SW 1271 (cell line): Measurements from ENCODE around the gene DOCK3.
A peak's percentile ranks its signal among the peaks of the same experiment; 100 is the strongest.
"Not testable (repeated sequence)": the region's sequence is repeated elsewhere in the genome, so short reads cannot be mapped to it uniquely, and the experiment has no call there.

ENCODE experiments used
- DNase-seq, 2 experiments: peaks; one replicate each; lab custom pipeline; 2025; lab: John Stamatoyannopoulos, UW

The DOCK3 gene

DNA sequence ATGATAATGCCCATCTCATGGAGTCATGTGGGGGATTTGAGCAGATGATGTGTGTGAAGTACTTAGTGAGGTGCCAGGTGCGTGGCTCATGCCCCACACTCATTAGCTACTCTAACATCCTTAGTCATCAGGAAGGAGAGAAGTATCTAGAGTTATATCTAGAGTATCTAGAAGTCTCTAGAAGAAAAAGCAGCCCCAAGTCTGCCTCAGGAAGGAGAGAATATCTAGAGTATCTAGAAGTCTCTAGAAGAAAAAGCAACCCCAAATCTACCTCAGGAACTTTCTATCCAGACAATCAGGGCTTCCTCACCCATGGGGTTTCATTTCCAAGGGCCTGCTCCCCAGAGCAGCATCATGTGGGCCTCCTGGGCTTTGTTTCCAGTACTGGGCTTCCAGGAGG is 24.7 kb upstream of the DOCK3 start:
- DNase-seq: no peak

- DNase-seq: no peak
Measured at GRCh38 chr3:50651445-50651844, 23.3 kb upstream of the DOCK3 start.

- no peak for DNase-seq
Measured at GRCh38 chr3:50651920-50652529, 22.7 kb upstream of the DOCK3 start.

GRCh38 chr3:50652709-50653108 is 22.0 kb upstream of the DOCK3 start:
- peak in 1 of 2 experiments; percentile 12 for DNase-seq

DNA sequence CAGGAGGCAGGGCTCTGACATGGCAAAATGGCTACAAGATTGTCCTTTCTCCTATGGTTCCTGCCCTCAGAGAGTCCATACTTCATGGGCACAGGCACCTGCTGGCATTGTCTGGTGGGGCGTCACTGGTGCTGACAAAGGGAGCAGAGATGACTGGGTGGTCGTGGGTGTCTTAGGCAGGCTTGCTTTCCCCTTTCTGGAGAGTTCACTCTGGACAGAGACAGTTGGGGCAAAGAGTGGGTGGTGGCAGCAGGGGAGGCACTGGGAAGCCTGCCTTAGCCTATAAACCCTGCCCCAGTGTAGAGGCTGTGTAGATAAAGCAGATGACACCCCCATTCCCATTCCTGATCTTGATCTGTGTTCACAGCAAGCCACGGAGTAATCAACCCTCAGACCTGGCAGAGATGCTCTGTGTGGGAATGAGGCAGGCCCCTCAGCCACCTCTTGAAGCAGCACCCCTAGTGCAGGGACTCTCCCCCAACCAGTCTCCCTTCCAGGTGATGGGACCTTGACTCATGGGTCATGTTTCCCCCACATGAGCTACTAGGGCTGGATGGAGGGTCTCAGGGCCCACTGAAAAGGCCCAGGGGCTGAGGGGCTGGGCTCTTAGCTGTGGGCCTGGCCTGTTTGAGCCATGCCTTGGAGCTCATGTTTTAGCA is 20.7 kb upstream of the DOCK3 start:
- no peak for DNase-seq

- DNase-seq: no peak
Measured at GRCh38 chr3:50655009-50655830, 19.5 kb upstream of the DOCK3 start.

- DNase-seq: no peak
Measured at GRCh38 chr3:50656417-50657195, 18.1 kb upstream of the DOCK3 start.

DNA sequence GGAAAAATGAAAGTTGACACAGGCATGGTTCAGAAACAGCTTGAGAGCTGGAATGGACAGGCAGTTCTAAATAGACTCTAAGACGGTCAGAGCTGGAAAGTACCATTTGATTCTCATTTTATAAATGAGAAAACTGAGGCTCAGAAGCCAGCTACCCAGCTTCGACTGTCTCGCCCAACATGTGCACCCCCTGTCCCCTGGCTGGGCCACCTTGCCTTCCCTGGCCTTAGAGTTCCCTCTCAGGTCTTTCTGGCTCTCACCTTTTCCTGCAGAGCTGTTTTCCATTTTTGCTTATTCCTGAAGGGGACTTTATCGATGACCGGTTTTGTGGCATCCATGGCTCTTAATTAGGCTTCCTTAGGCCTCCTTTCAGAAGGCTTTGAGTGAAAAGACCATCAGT is 17.3 kb upstream of the DOCK3 start:
- no peak for DNase-seq

GRCh38 chr3:50657816-50658215 is 16.9 kb upstream of the DOCK3 start:
- no peak for DNase-seq

DNA sequence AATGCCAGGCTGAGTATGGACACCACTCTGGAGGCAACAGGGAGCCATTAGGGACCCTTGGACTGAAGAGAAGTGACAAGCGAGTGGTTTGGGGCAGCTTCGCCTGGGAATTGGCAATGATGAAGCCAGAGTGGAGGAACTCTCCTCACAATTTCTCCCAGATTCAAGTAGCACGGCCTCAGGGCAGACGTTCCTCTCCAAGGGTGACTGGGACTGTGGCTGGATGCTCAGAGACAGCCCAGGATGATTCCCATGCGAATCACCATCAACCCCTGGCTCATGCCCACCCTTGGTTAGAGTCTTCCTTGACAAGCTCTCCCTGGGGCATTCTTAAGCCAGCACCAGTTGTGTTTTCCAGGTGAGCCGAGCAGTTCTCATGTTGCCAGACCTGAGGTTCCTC is 16.3 kb upstream of the DOCK3 start:
- no peak for DNase-seq

GRCh38 chr3:50658831-50659230 is 15.9 kb upstream of the DOCK3 start:
- DNase-seq: no peak

DNA sequence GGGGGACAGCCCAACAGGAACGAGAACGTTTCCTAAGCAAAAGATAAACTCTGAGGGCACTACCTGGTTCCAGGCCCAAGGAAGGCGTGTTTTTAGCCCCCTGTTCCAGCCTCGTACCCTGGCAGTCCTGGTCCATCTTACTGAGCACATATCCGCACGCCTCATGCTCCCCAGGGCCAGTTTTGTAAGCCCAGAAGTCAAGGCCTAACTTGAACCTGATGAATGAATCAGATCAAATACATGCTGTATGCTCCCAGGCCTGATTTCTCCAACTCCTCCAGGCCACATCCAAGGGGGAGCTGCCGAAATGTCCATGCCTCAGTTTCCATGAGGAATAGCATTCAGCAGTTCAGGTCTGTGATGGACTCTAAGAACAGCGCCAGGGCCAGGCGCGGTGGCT is 14.3 kb upstream of the DOCK3 start:
- no peak for DNase-seq

DNA sequence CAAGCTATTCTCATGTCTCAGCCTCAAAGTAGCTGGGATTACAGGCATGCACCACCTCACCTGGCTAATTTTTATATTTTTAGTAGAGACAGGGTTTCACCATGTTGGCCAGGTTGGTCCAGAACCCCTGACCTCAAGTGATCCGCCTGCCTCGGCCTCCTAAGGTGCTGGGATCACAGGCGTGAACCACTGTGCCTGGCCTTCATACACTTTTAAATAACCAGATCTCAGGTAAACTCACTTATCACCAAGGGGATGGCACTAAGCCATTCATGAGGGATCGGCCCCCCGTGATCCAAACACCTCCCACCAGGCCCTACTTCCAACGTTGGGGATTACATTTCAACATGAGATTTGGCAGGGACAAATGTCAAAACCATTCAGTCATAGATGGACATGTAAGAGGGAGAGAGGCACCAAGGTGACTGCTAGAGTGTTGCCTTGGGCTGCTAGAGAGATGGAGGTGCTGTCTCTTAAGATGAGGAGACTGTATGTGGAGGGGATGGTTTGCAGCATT is 13.3 kb upstream of the DOCK3 start:
- DNase-seq: no peak

GRCh38 chr3:50662408-50662807 is 12.3 kb upstream of the DOCK3 start:
- DNase-seq: no peak

GRCh38 chr3:50665081-50665840 is 9.5 kb upstream of the DOCK3 start:
- DNase-seq: no peak

DNA sequence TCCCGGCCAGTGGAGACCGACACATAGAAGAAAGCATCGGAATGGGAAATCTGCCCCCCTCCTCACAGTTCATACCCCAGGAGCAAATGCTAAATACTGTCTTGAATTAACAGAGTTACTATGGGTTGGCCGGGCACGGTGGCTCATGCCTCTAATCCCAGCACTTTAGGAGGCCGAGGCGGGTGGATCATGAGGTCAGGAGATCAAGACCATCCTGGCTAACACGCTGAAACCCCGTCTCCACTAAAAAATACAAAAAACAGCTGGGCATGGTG is 8.9 kb upstream of the DOCK3 start:
- DNase-seq: not testable (repeated sequence)

GRCh38 chr3:50666837-50667236 is 7.9 kb upstream of the DOCK3 start:
- DNase-seq: no peak

DNA sequence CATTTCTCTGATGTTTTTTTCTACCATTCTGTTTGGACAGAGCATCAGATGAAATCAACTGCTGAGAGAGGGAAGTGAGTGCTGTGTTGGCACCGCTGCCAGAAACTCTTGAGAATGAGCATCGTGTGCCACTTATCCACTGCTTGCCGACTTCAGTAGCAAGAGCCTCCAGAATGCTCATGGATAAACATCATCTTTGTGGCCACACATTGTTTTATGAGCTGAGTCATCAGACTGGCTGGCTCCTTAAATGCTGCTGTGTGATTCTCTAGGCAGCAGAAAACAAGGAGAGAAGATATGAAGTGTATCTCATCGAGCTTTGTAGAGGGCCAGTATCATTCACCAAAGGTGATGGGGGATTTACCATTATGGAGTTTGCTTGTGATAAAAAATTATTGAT is 3.4 kb upstream of the DOCK3 start:
- DNase-seq: peak in 1 of 2 experiments; percentile 39

DNA sequence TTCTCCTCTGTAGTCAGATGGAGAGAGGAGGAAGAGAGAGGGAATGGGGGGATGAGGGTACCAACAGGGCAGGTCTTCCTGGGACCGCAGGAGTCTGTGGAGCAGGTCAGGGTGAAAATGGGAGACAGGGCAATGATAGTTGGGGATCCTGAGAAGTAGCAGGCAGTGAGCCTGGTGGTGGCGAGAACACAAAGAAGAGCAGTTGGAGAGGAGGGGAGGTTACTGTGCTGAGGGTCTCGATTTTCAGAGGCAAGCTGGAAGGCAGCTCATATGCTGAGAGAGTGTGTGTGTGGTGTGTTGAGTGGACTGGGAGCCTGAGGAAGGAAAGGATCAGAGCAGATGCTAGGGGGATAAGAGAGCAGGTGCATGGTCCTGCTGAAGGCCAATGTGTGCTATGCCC is 2.1 kb upstream of the DOCK3 start:
- no peak for DNase-seq

GRCh38 chr3:50673931-50674330 is 796 bp upstream of the DOCK3 start:
- DNase-seq: no peak

- DNase-seq: peak in 1 of 2 experiments; percentile 5
Measured at GRCh38 chr3:50675179-50676030, 678 bp downstream of the DOCK3 start.
